ENCODE results near the gene TSC22D3.
"Not testable (repeated sequence)": the region's sequence is repeated elsewhere in the genome, so short reads cannot be mapped to it uniquely, and the experiment has no call there.

Gene TSC22D3

DNA sequence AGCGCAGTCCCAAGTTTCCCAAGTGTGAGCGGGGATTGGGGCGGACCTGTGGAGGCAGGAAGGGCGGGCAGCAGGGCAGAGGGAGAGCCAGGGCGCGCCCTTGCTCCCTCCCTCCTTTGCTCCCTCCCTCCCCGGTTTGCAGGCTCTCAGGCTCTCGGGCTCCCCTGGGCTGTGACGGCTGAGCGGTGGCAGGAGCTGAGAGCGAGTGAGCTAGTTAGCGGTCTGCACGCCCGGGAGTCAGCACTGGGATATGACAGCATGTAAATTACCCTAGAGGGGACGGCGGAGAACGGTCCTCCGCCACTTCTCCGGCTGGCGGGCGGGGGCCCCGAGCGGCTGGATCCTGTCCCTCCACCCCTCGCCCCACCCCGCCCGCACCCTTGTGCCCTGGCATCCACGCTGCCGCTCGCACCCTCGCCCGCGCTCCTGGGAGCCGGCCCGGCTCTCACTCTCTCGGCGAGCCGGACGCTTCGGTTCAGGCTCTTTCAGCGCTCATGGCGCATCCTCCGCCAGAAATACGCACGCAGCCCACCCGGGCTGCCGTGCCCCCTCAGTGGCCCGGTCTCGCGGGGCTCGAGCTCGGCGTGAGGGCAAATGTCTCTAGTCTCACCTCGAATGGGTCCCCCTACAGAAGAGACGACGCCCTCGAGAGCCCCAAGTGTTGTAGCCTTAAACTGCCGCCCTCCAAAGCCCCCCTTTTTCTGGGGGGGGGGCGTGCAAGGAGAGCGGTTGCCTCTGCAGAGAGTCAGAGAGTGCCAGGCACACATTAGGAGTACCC is at the start of gene TSC22D3:
TSC22D3 (minus strand) TSS at position 54 of the 778 bp plus-strand sequence. CDS start 368 bp downstream, outside the sequence.
- peak; percentile 47 to 79 for DNase-seq

DNA sequence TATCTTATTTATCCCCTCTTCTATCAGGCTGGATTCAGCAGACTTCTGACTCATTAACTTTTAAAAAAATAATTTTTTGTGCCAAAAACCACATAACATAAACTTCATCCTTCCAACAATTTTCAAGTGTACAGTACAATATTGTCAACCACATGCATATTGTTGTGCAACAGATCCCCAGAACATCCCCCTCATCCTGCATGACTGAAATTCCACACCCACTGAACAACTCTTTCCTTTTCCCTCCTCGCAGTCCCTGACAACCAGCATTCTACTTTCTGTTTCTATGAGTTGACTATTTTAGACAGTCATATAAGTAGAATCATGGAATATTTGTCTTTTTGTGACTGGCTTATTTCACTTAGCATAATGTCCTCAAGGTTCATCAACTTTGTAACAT is 47.9 kb upstream of the TSC22D3 start:
- no peak for DNase-seq

DNA sequence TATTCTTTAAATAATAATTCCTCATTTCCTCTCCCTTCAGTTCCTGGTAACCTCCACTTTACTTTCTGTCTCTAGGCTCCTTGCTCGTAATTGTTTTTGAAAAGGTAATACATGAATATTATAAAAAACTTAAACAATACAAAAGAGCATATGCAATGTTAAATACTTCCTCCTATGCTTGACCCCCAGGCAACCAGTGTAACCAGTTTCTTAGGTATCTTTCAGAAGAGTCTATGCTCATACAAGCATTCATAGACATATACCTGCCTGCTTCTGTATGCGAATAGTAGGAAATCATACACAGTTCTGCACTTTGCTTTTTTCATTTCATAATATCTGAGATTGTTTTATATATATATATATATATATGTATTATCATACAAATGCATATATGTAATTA is 47.5 kb upstream of the TSC22D3 start:
- no peak for DNase-seq

DNA sequence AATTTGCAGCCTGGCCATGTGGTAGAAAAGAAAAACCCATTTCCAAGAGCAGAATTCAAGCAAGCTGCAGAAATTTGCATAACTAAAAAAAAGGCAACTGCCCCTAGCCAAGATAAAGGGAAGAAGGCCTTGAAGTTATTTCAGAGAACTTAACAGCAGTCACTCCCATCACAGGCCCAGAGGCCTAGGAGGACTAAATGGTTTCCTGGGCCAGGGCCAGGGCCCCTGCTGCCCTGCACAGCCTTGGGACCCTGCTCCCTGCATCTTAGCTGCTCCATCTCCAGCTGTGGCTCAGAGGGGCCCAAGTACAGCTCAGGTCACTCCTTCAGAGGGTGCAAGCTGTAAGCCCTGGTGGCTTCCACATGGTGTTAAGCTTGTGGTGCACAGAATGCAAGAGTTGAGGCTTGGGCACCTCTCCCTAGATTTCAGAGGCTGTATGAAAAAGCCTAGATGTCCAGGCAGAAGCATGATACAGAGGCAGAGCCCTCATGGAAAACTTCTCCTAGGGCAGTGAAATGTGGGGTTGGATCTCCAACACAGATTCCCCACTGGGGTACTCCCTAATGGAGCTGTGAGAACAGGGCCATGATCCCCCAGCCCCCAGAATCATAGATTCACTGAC is 43.4 kb upstream of the TSC22D3 start:
- DNase-seq, result no peak

DNA sequence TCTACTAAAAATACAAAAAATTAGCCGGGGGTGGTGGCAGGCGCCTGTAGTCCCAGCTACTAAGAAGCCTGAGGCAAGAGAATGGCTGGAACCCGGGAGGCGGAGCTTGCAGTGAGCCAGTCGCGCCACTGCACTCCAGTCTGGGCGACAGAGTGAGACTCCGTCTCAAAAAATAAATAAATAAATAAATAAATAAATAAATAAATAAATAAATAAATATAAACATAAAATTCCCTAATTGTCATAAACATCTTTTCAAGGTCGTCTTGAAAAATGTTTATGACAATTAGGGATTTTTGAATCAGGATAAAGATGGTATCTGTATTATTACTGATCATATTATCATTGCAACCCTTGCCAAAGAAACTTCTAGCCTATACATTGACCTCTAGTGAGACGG is 34.5 kb upstream of the TSC22D3 start:
- DNase-seq, result not testable (repeated sequence)

DNA sequence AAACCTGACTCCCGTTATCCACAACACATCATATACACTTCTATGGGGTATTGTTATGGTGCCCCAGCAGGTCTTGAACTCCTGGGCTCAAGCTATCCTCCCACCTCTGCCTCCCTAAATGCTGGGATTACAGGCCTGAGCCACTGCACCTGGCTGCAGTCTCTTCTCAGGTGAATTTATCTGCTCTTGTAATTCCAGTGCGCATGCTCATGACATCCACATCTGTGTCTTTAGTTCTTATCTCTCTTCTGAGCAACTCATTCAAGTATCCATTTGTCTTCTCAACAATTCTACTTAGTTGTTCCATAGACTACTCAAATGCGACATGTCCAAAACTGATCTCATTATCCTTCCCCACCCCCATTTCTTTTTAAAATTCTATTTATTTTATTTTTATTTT is 29.6 kb upstream of the TSC22D3 start:
- no peak for DNase-seq

DNA sequence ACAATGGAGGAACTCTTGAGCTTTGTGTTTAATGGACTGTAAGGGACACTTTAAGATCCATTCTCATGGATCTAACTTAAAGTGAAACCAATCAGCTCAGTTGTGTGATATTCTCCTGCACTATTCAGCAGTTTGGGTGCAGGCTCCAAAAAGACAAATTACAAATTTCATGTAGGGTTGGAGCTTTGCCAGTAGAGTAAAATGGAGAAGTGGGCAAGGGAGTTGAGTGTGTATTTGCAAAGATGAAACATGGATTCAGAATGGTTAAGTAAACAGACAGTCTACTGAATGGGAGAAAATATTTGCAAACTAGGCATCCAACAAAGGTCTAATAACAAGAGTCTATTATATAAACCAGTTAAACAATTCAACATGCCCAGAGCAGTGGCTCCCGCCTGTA is 28.8 kb upstream of the TSC22D3 start:
- DNase-seq, result peak in 1 of 2 experiments; percentile 4

DNA sequence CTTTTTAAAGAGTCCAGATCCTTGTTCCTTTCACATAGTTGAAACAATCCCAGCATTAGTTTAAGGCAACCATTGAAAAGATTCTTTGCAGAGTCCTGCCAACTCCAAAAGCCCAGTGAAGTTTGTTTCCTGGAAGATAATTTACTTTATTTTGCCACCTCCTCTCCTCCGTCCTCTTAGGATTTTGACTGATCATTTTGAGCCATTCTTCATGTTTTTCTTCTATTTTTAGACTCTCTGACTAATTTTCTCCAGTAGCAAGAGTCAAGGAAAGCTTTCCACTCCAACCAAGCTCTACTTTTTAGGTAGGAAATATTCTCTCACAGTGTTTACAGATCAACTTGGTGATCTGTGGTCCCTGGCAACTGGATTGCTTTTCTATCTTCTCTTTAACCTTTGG is 12.2 kb upstream of the TSC22D3 start:
- DNase-seq, result no peak

DNA sequence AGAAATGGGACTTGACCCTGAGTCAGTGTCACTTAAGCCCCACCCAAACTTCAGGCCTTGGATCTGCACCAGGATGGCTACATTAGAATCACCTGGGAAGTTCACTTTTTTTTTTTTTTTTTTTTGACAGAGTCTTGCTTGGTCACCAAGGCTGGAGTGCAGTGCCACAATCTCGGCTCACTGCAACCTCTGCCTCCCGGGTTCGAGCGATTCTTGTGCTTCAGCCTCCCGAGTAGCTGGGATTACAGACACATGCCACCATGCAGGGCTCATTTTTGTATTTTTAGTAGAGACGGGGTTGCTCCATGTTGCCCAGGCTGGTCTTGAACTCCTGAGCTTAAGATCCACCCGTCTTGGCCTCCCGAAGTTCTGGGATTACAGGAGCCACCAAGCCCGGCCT is 4.9 kb upstream of the TSC22D3 start:
- no peak for DNase-seq

DNA sequence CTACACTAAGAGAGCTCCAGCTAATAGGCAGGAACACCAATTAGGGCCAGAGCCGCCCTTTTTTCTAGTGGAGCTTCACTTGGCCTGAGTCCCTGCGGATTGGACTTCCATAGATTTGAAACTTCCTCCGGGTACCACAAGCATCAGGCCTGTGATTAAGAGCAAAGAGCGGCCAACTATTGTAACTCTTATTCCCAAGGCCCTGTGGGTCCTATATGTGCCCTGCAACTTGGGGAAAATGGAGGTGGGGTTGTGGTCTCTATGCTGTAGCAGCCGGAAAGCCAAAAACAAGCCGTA is 1.9 kb upstream of the TSC22D3 start, which contains the start of gene NCBP2L:
NCBP2L (plus strand) TSS at position 198 of the 297 bp plus-strand sequence. CDS start 16,488 bp downstream, outside the sequence.
- DNase-seq, result no peak

DNA sequence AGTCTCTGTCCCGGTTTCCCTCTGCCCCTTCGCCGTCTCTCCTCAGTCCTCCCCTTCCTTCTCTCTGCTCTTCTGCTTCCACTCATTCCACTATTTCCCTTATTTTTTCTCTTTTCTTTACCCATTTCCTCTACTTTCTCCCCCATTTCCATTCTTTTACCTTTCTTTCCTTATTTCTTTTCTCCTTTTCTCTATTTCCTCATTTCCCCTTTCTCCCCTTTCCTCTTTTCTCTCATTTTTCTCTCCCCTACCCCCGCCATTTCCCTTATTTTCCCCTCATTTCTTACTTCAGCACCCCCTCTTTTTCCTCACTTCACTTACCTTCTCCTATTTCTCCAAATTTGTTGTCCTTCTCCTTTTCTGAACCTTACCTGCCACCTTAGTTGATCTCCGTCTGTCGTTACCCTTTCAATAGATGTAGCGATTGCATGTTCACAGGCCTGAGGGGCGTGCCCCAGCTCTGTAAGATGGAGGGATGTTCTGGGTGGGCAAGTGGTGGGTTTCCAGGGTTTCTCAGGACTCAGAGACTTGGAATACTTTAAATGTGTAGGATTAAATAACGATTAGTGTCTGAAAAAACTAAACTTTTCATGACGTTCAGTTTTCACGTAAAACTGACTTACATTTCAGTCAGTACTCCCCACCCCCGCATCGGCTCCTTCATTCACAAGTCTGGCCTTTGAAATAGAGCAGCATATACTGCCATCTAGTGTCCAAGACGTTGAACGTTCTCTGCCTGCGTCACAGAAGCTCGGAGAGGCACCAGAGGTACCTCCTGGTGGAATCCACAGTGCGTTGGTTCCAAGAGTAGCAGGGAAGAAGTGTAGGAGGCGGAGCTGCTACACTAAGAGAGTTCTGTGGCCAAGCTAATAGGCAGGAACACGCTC is 1.3 kb upstream of the TSC22D3 start:
- DNase-seq, result peak; percentile 68 to 85

DNA sequence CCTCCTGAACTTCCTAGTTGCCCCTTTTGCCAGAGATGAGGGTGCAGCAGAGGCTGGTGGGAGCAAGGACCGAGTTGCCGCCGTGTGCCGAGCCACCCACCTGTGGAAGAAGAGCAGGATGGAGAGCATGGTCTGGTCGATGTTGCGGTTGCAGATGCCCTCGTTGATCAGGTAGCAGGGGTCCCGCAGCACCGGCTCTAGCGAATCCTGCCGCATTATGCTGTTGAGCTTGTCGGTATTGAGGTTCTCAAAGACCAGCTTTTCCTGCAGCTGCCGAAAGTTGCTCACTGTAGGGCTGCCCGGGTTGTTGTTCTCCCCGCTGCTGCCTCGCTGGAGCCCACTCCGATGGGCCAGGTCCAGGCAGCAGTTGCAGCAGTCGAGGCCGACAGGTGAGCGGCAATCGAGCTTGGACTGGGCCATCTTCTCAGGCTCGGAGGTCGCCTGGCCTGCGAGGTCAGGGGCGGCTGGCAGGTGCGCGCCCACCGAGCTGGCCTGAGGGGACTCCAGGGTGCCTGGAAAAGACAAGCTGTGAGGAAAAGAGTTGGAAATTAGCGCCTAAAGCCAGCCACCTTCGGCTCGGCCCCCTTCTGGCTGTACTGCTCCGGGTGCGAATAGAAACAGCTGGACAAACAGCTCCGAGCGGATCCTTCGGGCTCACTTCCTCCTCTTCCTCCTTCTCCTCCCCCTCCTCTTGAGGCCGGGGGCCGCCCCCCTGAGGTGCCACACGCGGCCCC is 420 bp downstream of the TSC22D3 start:
- DNase-seq, result no peak

DNA sequence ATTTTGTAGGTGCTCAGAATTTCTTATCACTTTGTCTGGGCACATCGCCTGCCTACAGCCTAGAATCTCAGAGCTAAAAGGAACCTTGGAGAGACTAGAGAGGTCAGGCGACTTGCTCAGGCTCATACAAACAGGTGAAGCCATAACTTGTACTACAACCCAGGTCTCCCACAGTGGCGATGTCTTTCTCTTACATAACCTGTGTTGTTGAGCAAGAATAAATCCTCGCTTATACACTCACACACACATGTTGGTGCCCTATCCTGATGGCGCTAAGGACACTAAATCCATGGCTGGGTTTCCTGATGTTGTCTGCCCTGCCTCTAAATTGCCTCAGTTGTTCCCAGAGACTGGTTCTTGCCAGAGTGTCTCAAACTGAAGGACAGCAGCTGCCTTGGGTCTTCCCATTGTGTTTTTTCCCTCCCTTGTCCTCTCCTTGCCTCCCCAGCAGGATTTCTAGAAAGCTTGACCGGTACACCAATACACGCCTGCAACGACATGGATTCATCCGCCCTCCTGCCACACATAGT is 1.6 kb downstream of the TSC22D3 start:
- no peak for DNase-seq

DNA sequence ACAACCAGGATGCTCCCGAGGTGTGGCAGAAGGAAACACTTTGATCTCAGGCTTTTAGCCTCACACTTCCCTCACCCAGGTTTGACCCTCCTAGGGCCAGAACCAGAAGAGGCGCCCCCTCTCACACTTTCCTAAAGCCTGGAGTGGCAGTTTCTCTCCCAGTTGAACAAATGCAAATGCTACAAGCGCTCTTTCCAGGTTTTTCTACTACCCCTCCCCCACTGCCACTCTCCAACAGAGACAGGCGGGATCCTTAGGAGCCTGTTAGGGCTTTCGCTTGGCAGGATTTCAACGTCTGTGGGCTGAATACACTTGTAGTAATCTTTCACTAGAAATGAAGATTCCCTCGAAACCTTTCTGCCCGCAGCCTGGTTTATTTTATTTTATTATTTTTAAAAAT is 2.4 kb downstream of the TSC22D3 start:
- peak; percentile 47 to 74 for DNase-seq

DNA sequence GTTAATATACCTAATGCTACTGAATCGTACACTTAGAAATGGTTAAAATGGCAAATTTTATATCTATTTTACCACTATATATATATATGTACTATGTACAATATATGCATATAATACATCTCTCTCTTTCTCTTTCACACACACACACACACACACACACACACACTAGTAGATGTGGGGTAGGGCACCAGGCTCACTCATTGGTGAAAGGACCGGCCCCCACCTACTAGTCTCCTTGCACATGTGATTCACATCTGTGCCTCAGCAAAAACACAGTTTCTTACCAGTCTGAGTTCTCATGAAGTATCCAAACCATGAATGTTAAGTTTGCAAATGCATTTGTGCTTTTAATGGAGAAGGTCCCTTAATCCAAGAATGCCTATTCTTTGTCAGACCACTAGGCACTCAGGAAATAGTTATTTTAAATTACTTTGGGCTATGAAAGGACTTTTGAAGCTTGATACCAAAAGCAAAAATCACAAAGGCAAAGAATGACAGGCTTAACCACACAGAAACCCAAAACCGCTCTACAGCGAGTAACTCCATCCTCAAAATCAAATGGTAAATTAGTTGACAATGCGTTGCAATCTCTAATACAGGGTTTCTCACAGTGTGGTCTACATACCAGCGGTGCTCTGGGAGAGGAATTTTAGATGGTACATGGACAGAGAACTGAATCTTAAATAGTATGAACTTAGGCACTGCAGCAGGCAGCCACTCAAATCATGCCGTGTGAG is 5.8 kb downstream of the TSC22D3 start:
- no peak for DNase-seq

DNA sequence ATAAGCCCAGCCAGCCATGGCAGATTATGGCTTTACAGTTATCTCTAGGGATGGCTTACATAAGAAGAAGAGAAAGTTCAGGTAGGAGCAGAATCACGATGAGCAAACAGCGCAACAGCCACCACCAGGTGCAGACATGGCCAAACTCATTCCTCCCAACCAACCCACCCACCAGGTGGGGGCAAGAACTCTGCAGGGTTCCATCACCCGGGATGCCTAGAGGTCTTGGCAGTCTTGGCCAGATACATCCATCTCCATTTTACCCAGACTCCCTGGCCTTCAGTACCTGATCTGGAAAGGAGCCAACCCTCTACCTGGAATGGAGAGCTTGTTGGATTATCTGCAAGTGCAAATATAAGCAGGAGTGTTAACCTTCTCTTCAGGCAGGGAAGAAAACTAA is 7.5 kb downstream of the TSC22D3 start:
- no peak for DNase-seq

DNA sequence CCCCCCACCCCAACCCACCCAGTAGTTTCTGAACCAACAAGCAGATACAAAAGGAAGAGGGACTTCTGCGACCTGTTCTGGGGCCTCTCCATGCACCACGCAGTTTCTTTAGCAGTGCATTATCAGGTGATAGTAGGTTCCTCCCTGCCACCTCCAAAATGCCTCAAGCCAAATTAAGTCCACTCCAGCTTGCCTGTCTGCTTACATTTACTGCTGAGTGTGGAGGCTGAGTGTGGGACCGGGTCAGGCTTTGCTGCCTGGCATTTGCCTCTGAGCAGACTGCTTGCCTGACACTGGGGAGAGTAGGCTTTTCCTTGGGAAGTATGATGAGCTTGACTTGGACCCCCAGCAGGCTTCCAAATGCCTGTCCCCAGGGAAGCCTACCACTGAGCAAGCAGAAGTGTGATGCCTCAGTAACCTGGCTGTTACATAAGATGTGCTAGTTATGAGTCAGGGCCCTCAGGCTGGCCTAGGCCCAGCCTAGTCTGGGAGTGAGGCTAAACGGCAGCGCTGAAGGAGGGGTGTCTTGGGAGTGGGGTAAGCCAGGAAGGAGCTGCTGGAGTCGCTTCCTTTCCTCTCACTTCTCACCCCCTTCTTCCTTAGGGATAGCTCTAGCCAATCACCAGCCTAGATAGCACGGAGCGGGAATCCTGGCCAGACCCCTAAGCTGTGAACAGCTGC is 9.0 kb downstream of the TSC22D3 start:
- DNase-seq, result no peak

DNA sequence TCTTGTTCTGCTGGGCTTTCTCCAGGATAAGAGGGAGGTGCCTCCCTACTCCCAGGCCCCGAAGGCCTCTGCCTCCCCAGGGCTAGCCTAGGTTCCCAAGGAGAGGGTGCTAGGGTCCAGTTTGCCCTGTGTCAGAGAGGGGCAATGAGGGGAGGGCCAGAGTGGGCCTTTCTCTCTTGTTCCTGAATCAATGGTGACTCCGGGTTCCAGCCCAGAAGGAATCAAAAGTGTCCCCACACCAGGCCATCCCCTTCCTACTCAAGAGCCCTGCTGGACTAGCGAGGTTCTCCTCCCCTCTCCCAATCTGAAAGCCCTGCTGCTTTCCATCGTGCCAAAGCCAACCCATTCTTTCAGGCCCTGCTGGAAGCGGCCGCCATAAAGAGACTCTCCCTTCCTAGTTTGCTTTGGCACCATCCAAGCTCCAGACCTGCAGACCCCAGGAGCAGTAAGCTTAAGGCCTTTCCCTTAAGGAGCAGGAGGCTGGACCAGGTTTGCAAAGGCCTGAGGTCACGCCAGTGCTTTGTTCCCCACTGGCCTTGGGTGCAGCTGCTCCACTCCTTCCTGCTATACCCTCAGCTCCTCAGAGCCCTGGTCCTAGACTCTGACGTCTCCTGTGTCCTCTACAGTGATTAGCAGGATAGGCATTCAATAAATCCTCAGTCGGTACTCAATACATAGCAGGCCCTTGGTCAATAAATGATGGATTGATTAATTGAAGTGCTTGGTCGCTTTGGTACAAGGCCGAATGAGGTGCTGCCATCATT is 10.6 kb downstream of the TSC22D3 start:
- DNase-seq, result no peak

DNA sequence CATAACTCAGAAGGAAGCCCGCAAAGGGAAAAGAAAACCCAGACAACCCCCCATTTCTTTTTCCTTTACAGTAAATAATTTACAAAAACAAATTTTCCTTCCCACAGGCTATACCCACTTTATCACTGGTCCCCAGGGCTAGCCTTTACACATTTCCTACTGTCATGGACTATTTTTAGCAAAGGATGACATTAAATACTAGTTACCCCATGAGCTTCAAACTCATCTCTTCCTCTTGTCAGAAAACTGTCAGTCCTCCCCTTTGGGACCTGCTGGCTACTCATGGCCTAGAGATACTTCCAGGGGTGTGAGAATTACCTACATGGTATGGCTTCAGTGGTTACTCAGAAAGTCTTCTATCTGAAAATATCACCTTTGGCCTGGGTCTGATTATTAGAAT is 11.9 kb downstream of the TSC22D3 start:
- no peak for DNase-seq

DNA sequence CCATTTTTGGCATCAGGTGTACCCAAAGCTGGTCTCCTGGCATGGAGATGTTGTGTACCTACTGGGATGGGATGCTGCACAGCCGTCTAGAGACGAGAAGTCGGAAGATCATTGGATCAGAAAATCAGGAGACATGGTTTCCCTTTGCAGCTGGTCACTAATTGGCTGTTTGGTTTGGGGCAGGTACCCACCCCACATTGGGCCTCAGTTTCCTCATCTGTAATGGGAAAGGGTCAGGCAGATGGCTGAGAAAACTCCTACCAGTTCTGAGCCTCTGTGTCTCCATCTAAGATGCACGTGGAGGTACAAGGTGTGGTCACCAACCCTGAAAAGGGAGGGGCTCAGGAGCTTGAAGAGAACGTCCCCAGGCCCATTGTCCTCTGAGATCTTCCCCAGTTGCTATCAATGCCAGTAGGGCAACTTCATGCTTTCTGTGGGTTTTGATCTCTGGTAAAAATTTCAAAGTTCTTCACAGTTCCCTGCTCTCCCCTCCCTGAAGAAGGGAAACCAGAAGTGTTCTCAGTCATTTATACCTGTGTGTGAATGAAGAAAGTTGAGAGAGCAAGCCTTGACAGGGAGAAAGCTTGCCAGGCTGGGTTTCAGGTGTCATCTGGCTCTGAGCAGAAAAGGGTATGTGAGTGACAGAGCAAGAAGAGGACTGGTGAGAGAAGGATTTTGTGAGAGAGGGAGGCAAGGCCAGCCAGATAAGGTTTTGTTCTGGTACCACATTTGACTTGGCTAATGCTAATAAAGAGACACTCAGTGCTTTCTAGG is 15.1 kb downstream of the TSC22D3 start:
- no peak for DNase-seq
